GM12892 (cell line): ENCODE measurements around the gene ANKRD11.
A peak's percentile ranks its signal among the peaks of the same experiment; 100 is the strongest.

ENCODE experiments used
- DNase-seq: peaks from one replicate; pipeline ENCODE4 v3.0.0; 2011; ENCODE audit not compliant: insufficient read length
- FAIRE-seq: peaks from 2 replicates; lab custom pipeline; 2011; peaks lifted over from hg19 to GRCh38; lab: Jason Lieb, UNC
- POLR2A ChIP-seq: IDR thresholded peaks from 2 replicates; pipeline ENCODE4 v1.6.1; 2011; ENCODE audit warnings: low read depth, low read length, control low read depth
- POLR2AphosphoS5 ChIP-seq: IDR thresholded peaks from 2 replicates; pipeline ENCODE4 v1.6.1; 2011; ENCODE audit warnings: low read depth, low read length, control low read depth
- TAF1 ChIP-seq: IDR thresholded peaks from 2 replicates; pipeline ENCODE4 v1.6.1; 2011; ENCODE audit warnings: low read depth, mild to moderate bottlenecking, control low read depth, low read length, borderline replicate concordance

The ANKRD11 gene

DNA sequence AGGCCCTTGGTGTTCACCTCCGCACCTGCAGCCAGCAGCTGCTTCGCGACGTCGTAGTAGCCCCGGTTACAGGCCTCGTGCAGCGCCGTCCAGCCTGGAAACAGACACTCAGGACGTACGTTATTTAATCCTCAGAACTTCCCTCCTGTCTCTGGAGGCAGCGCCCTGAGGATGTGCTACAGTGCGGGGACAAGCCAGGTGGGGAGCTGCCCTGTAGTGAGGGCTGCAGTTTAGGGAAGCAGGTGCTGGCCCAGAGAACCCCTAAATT lies 201.8 kb downstream of the ANKRD11 start:
- no peak for DNase-seq
- TF ChIP-seq TAF1 (no peak), POLR2AphosphoS5 (no peak), POLR2A (no peak)
- FAIRE-seq: no peak

DNA sequence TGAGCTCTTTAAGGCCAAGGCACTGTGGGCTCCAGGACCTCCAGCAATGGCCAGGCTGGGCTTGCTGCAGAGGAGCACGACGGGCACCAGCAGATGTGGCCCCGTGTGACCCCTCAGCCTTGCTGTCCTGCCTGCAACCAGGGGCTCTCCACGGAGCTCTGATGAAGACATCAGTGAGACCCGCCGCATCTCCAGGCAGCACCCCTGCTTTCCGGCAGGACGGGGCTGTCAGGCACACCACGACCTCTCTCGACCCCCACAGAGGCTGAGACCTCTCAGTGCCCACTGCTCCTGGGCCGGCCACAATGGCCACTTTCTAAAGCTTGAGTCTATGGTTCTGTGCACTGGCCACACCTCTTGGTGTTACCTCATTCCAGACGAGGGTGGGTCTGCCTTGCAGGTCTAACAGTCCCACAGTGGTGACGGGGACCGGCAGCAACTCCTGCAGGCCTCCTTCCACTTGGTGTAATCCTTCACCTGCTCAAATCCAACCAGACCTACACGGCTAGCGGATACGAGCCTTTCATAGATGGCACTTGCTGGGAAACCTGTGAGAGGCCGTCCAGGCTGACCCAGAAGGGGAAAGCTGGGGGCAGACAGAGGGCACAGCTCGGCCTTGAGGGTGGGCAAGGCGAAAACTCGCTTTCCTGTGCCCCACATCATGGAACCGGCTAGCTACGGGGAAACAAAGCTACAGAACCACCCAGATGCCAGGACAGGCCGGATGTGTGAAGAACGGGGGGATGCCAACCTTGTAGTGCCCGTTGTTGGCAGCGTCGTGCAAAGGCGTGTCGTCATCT lies 202.4 kb downstream of the ANKRD11 start:
- no peak for FAIRE-seq
- TF ChIP-seq TAF1 (no peak), POLR2A (no peak), POLR2AphosphoS5 (no peak)

DNA sequence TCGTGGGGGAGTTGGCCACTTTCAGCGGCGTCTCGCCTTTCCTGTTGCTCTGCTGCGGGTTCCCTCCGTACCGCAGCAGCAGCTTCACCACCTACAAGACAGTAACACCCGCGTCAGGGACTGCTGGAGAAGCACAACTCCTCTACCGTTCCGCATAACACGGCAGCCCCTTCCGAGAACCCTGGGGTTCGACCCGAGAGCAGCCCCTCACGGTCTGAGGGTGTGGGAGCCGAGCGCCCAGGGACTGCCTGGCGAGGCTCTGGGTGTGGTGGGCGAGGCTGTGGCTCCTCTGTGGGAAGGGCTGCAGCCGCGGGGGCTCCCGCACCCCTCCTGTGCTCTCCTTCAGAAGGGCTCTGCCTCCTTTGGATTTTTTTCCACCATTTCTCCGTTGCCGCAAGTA lies 204.3 kb downstream of the ANKRD11 start:
- DNase-seq: no peak
- TF ChIP-seq POLR2AphosphoS5 (no peak), TAF1 (no peak), POLR2A (no peak)
- FAIRE-seq: no peak

More for the DNA sequence above, 202.4 kb downstream of the ANKRD11 start:
- DNase-seq: no peak

DNA sequence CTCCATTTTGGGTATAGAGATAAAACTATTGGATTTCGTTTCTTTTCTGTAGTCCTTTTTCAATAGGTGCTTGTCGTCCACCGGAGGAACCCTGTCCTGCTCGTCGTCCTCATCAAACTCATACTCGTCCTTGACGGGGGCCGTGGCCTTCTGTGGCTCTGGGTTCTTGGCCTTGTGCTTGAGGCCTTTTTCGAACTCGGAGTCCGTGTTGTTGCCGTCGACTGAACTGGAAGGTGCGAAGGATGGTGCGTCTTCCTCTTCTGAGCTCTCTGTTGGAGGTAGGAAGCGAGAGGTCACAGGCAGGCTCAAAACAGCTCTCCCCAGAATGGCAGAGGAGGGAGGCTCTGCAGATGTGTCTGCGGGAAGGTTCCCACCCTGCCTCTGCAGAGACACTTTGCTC lies 205.0 kb downstream of the ANKRD11 start:
- FAIRE-seq (no peak), DNase-seq (no peak)
- TF ChIP-seq POLR2AphosphoS5 (no peak), POLR2A (no peak), TAF1 (no peak)

DNA sequence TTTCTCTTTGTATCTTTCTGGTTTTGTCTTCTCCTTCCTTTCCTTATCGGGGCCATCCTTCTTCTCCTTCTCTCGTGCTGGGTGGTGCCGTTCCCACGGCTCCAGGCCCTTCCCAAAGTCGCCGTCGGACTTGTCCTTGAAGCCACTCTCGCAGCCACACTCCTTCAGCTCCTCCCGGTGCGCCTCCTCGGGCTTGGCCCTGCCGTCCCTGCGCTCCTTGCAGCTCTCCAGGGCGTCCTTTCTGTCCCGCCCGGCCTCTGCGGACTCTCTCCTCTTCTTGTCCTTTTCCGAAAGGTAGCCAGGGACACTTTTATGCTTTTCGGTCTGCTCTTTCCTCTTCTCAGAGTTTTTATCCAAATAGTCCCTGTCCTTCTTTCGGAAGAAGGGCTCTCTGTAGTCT lies 206.9 kb downstream of the ANKRD11 start:
- no peak for DNase-seq
- no peak for FAIRE-seq

DNA sequence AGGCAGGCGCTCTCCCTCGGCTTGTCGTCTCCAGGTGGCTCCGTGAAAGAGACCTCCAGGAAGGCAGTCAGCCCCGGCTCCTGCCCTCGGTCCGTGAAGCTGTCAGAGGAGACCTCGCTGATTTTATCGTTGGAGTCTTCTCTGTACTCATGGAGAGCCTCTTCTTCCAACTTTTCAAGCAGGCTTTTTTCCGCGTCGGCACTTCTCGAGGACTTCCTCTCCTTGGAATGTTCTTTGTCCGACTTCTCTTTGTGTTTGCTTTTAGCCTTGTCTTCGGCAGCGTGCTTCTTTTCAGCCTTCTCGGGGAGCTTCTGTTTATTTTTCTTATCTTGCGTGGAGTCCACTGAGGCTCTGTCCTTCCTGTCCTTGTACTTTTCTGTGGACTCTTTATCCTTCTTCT lies 207.8 kb downstream of the ANKRD11 start:
- FAIRE-seq (no peak), DNase-seq (no peak)
- TF ChIP-seq POLR2AphosphoS5: no peak
- no peak for TF ChIP-seq TAF1
- TF ChIP-seq POLR2A: no peak

More for the DNA sequence above, 206.9 kb downstream of the ANKRD11 start:
- TF ChIP-seq POLR2AphosphoS5: no peak
- TF ChIP-seq POLR2A: no peak
- no peak for TF ChIP-seq TAF1

DNA sequence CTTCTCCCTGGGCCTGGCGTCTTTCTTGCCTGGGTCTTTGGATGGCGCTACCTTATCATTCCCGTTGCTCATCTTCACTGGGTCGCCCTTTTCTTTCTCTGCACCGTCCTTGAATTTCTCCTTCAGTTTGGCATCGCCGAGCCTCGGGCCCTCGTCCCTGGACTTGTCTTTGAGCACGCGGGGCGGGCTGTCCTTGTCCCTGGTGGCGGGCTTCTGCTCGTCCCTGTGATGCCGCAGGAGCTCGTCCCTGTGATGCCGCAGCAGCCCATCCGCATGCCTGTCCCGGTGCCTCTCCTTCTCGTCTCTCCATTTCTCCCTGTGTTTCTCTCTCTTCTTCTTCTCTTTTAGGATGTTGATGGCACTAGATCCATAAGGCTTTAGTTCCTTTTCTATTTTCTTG lies 208.5 kb downstream of the ANKRD11 start:
- DNase-seq: no peak
- no peak for TF ChIP-seq POLR2AphosphoS5
- TF ChIP-seq POLR2A: no peak
- TF ChIP-seq TAF1: no peak
- FAIRE-seq: no peak

DNA sequence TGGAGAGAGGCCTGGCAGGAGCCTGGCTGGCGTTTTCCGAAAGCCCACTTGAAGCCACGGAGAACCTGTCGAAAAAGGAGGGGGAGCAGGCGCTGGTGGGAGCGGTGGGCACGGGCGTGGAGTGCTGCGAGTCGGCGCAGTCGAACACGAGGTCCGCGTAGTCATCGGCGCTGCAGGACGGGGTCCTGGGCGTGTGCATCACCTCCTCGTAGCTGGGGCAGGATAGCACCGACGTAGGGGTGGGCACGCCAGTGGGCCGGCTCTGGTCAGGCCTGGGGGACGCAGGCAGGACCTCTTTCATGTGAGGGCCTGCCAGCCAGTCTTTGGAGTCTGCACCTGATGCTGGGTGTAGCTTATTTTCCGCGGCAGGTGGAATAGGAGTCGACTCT lies 209.2 kb downstream of the ANKRD11 start:
- DNase-seq (no peak), FAIRE-seq (no peak)
- TF ChIP-seq TAF1 (no peak), POLR2AphosphoS5 (0 out of 2 replicates have a peak, but pooled peaks have one; percentile 21)

DNA sequence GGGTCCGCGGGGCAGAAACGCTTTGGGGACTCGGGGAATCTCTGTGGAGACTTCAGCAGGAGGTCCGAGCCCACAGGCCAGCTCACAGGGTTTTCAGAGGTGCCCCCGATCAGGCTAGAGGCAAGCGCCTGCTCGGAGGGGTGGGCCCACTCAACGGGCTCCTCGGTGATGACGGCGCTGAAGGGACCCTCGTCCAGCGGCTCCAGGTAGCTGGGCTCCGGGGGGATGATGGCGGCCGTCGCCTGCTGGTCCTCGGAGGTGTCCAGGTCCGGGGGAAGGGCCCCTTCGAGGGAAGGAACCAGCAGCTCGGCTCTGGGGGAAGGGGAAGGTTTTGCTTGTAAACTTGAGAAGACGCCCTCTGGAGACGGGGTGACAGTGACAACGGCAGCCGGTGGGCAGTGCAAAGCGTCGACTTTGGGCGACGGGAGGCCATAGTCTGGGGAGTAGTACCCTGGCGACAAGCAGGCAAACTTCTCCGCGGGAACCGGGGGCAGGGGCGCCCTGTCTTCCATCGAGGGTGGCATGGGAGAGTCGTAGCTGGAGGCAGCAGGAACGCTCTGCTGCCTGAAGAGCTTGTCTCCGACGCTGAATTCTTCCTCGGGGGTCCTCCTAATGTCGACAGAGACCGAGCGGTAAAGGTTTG lies 209.7 kb downstream of the ANKRD11 start:
- no peak for DNase-seq
- FAIRE-seq: no peak
- TF ChIP-seq POLR2AphosphoS5: no peak
- TF ChIP-seq TAF1: no peak
- no peak for TF ChIP-seq POLR2A

DNA sequence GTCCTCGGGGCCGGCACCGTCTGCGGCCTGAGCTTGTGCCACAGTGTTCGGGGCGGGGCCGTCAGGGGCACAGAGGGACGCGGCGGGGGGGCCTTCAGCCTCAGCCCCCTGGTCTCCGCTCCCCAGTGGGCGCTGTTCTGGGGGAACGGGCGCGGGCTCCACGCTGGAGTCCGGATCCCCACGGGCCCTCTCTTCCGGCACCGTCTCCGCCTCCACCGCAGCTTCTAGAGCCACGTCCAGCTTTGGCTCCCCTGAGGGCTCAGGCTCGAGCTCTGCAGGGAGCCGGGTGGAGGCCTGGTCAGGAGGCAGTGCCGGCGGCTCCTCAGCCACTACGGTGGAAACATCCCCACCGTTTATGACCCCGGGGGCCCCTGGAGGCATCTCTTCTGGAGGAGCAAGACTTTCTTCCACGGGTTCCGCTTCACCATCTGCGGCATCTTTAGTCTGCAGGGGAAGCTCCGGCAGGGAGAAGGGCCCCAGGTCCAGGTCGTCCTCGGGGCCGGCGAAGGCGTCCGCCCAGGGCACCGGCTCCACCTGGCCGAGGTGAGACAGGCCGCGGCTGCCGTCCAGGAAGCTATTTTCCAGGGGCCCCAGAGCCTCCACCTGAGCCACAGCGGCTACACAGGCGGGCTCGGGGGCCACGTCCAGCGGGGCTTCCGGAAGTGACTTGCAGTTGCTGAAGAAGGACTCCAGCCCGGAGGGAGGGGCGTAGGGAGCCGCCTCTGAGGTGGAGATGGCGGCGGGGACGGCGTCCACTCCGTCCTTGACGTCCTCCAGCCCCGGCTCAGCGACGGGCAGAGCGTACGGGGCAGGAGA lies 210.5 kb downstream of the ANKRD11 start:
- TF ChIP-seq POLR2AphosphoS5 (no peak), POLR2A (no peak), TAF1 (no peak)
- DNase-seq (no peak), FAIRE-seq (no peak)

DNA sequence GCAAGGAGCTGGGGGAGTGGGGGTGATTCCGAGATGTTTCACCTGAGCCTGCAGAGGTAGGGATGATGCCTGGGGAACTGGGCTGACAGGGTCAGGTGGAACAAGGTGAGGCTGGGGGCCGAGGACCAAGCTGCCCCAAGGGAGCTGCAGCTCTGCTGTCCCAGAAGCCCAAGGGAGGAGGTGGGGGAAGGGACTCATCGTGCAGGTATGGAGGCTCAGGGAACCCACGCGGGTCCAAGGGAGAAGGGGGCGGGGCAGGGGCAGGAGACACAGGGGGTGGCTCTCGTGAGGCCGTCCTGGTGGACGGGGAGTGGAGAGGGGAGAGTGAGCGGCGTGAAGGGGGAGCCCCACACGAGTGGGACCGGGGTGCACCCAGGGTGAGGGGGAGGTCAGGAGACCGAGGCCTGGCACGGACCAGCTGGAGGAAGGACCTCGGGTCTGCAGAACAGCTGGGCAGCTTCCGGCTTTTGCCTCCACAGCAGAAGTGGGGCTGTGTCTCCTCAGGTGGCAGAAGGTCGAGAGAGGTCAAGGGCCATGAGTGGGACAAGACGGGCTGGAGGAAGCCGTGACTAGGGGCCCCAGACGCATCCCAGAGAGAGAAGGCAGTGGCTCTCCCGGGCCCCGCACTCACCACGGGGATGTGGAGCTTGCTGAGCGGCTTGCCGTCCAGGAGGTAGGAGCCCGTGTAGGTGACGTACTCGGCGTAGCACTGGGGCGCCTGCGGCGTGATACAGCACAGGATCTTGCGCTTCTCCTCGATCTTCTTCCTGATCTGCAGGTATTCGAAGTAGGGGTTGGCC lies 211.7 kb downstream of the ANKRD11 start:
- no peak for DNase-seq
- TF ChIP-seq POLR2AphosphoS5: no peak
- TF ChIP-seq POLR2A: no peak
- no peak for TF ChIP-seq TAF1
- FAIRE-seq: no peak
